Activated T-helper 2 cell treated with anti-CD3 and anti-CD28 coated beads, Interferon-gamma antibody, Interleukin-2, Interleukin-4, amounts not matched to agents 10 μg/mL and 5 μg/mL and 100 μg/mL, durations not matched to agents 14 hours and 24 hours and 36 hours (primary cell): ENCODE measurements around the gene DGKZ. TPM values are rescaled to one million over a fixed set of nuclear protein-coding genes. Genes with fewer than 3 reads are reported as not detected.

Experiments used
- DNase-seq: peaks from one replicate; pipeline ENCODE4 v3.0.0; 2021; ENCODE audit warnings: low spot score
- H3K27ac Mint-ChIP-seq: one replicate; pipeline ENCODE4 v1.8.0; 2021; ENCODE audit warnings: mixed read lengths
- H3K27me3 Mint-ChIP-seq: one replicate; pipeline ENCODE4 v1.8.0; 2021; ENCODE audit warnings: low read depth, mixed read lengths
- H3K36me3 Mint-ChIP-seq: one replicate; pipeline ENCODE4 v1.8.0; 2021; ENCODE audit warnings: low read depth, mixed read lengths
- H3K4me1 Mint-ChIP-seq: one replicate; pipeline ENCODE4 v1.8.0; 2021; ENCODE audit warnings: low read depth, mixed read lengths
- H3K4me3 Mint-ChIP-seq: one replicate; pipeline ENCODE4 v1.8.0; 2021; ENCODE audit warnings: low read depth, mild to moderate bottlenecking, moderate library complexity, mixed read lengths
- H3K9me3 Mint-ChIP-seq: one replicate; pipeline ENCODE4 v1.8.0; 2021; ENCODE audit warnings: mixed read lengths
- intact Hi-C: fragments of 100-400 bp; cut with micrococcal nuclease; formaldehyde crosslinking; loops from one replicate; pipeline ENCODE4 v1.15.1; 2023
- total RNA-seq: library from RNA; stranded (reverse); gene quantifications from 2 replicates; pipeline ENCODE4 v1.2.3, GENCODE V29; 2022

The DGKZ gene
- total RNA-seq, 1 donor from 2014 or later, result 86.1 TPM

DNA sequence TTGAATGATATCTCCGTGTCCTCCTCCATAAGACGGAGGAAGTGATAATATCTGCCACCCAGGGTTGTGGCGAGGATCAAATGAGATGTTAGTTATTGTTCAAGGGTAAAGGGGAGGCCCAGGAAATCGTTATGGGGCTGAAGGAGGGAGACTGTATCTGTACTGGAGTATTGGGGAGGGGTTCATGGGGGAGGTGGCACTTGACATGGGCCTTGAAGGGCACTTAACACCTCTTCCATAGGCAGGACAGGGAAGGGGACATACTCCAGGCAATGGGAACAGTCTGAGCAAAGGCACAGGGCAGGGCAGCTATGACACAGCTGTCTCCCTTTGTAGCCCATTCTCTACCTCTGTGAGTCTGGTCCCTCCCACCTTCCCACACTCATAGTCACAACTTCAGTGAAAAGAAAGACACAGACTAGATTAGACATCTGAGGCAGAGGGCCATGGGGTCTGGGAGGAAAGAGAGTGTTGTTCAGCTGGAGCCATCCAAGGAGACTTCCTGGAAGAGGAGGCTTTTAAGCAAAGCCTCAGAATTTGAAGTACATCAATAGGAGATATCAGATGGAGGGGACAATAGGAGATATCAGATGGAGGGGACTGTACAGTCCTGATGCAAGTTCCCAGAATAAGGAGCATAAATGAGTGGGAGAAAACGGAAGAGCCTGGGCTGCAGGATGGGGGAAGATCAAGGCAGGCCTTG, 15.8 kb upstream of the DGKZ start:
- Mint-ChIP-seq H3K27ac (peak overlapping the region; percentile 36), H3K4me1 (peaks cover 34% of the 10 kb centered on the region), H3K4me3 (peak overlapping the region; percentile 68), H3K27me3 (peaks cover 62% of the 10 kb centered on the region), H3K9me3 (no peaks in the 10 kb centered on the region), H3K36me3 (peaks cover 3% of the 10 kb centered on the region)
- intact Hi-C loops, result loop anchor here (2.0 kb wide), 1 partner anchor 15 kb away; the partner anchor contains the start of gene DGKZ
- DNase-seq, result peak; percentile 41

DNA sequence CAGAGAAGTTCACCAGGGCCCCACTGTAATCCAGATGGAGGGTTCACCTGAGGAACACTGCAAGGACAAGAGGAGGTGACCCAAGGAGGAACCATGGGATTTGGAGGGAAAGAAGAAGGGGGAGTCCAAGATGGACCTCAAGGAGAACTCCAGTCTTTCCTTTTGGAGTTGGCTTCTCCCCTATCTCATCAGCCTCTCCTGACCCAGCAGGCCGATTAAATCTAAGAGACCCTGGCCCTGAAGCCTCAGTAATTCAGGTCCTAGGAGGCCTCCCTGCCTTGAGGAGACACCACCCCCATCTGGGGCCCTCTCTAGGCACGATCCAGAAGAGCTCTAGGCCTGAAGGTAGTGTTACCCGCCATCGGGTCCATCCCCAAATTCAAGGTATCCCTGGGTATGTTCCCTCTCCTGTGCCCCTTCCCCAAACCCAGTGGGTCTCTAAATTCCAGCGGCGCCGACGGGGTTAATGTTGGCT, 15.1 kb upstream of the DGKZ start:
- Mint-ChIP-seq H3K27me3 (peaks cover 57% of the 10 kb centered on the region), H3K4me1 (peaks cover 36% of the 10 kb centered on the region)
- intact Hi-C loops, result no loop called here

DNA sequence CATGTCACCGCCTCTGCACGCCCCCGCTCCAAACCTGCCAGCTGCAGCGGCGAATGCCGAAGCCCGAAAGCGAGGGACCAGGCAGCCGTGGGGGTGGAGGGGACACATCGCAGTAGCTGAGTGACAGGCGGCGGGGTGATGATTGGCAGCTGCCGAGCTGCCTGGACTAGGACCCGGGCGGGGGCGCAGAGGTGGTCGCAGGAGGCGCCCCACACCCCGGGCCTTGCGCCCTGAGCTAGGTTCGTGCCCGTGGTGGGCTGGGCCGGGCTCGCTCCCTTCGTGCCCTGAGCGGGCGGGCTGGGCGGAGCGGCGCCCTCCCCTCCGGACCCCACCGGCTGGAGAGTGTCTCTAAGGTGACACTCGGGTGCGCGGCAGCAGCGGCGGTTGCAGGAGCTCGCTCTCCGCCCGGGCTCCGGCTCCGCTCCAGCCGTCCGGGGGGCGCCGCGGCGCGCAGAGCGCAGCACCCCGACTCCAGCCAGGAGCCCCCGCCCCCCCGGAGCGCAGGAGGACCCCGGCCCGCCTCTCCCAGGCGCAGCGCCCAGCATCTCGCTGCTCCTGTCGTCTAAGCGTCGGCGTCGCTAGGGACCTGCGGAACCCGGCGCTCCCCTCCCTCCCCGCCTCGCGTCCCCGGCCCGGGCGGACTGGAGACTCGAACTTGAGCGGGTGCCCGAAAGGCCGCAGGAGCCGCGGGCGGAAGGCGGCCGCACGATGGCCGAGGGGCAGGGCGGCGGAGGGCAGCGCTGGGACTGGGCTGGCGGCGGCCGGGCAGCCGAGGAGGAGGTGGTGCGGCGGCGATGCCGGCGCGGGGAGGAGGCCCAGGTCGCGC, 14.5 kb upstream of the DGKZ start:
- Mint-ChIP-seq H3K9me3 (no peaks in the 10 kb centered on the region), H3K4me1 (peaks cover 39% of the 10 kb centered on the region), H3K36me3 (peaks cover 3% of the 10 kb centered on the region), H3K27me3 (peaks cover 53% of the 10 kb centered on the region), H3K27ac (no peak overlapping the region), H3K4me3 (peak overlapping the region; percentile 18)
- intact Hi-C loops, result no loop called here
- DNase-seq, result no peak

More for the DNA sequence above, 15.1 kb upstream of the DGKZ start:
- H3K36me3 Mint-ChIP-seq, result peaks cover 3% of the 10 kb centered on the region
- peak overlapping the region; percentile 68 for H3K4me3 Mint-ChIP-seq
- no peak for DNase-seq
- no peak overlapping the region for H3K27ac Mint-ChIP-seq
- H3K9me3 Mint-ChIP-seq, result no peaks in the 10 kb centered on the region

DNA sequence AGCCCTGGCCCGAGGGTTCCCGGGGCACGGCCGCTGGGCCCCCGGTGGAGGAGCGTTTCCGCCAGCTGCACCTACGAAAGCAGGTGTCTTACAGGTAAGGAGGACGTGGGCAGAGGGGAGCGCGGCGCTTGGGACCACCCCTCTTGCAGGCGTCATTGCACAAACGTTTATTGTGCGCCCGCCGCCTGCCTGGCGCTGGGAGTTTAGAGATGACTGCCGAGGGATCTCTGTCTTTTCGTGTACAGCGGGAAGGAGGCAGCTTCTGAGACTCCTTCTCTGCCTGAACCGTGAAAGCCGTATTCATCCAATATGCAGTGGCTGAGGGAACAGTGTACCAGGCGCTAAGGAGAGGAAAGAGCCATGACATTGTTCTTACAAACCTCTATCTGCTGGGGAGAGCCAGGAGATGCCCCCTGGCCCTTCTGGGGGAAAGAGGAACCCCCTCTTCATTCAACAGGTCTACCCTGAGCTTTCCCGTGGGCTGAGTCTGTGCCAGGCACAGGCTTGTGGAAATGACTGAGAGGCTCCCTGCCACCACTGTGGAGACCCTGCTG, 13.8 kb upstream of the DGKZ start:
- H3K27ac Mint-ChIP-seq, result no peak overlapping the region
- no peaks in the 10 kb centered on the region for H3K9me3 Mint-ChIP-seq
- peak overlapping the region; percentile 66 for H3K4me3 Mint-ChIP-seq
- DNase-seq, result no peak
- peaks cover 42% of the 10 kb centered on the region for H3K4me1 Mint-ChIP-seq
- H3K27me3 Mint-ChIP-seq, result peaks cover 50% of the 10 kb centered on the region
- H3K36me3 Mint-ChIP-seq, result peaks cover 3% of the 10 kb centered on the region
- intact Hi-C loops, result no loop called here

DNA sequence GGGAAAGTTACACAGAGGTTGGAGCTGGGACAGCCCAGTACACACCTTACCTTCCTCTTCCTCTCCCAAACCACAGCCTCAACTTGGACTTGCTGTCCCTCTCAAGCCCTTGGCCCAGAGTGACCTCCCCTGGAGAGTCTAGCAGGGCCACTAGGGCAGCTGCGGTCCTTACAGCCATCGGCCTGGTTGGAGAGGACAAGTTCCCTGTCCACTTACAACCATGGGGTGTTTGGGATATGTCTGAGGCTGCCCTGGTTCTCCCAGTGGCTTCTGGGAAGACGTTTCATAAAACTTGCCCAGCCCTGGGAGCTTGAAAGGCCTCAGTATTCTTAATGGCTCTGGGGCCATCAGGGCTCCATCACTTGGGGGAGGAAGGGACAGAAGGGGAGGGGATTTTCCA, 13.1 kb upstream of the DGKZ start:
- intact Hi-C loops, result no loop called here
- Mint-ChIP-seq H3K9me3 (no peaks in the 10 kb centered on the region), H3K36me3 (peaks cover 3% of the 10 kb centered on the region), H3K27me3 (peaks cover 52% of the 10 kb centered on the region), H3K4me1 (peaks cover 48% of the 10 kb centered on the region), H3K27ac (no peak overlapping the region), H3K4me3 (no peak overlapping the region)
- DNase-seq, result no peak

DNA sequence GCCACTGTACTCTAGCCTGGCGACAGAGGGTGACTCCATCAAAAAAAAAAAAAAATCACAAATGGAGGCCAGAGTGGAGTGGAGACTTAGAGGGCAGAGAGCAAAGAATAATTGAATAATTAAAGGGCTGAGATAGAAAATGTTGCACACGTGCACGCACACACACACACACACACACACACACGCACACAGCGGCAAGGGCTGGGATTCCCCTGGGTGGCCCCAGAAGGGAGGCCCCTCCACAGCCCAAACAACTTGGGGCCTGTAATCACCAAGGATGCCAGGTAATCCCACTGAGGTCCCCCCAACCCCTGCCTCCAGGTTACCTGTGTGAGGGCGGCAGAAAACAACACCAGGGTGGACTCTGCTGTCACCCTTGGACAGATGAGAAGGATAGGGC, 12.0 kb upstream of the DGKZ start:
- no peak overlapping the region for H3K27ac Mint-ChIP-seq
- H3K27me3 Mint-ChIP-seq, result peaks cover 43% of the 10 kb centered on the region
- no peaks in the 10 kb centered on the region for H3K9me3 Mint-ChIP-seq
- intact Hi-C loops, result no loop called here
- H3K36me3 Mint-ChIP-seq, result peaks cover 3% of the 10 kb centered on the region
- H3K4me3 Mint-ChIP-seq, result no peak overlapping the region
- H3K4me1 Mint-ChIP-seq, result peaks cover 38% of the 10 kb centered on the region
- no peak for DNase-seq

DNA sequence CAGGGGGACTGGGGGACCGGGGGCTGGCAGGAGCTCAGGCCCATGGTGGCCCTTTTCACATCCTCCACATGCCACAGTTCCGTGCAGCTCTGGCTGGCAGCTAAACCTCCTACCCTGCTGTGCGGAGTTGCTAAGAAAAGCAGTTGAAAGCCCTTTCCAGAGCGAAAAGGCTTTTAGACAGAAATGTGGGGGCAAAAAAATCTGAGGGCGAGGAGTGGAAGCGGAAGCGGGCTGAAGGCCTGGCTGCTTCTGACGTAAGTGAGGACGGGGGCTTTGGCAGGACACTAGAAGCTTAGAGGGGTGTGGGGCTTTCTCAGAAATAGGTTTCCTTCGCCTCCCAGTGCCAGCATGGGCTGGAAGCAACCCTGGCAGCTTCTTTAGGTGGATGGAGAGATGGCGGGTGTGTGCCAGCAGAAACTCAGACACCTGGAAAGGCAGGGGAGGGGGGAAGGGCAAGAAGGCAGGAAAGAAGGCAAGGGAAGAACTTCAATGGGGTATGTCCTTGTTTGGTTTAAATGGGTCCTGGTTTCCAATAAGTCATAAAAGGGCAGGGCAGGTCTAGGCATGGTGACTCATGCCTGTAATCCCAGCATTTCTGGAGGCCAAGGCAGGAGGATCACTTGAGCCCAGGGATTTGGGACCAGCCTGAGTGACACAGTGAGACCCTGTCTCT, 11.2 kb upstream of the DGKZ start:
- no peaks in the 10 kb centered on the region for H3K9me3 Mint-ChIP-seq
- peaks cover 37% of the 10 kb centered on the region for H3K27me3 Mint-ChIP-seq
- peak overlapping the region; percentile 42 for H3K27ac Mint-ChIP-seq
- peaks cover 3% of the 10 kb centered on the region for H3K36me3 Mint-ChIP-seq
- intact Hi-C loops, result no loop called here
- peaks cover 30% of the 10 kb centered on the region for H3K4me1 Mint-ChIP-seq
- DNase-seq, result no peak
- H3K4me3 Mint-ChIP-seq, result no peak overlapping the region

DNA sequence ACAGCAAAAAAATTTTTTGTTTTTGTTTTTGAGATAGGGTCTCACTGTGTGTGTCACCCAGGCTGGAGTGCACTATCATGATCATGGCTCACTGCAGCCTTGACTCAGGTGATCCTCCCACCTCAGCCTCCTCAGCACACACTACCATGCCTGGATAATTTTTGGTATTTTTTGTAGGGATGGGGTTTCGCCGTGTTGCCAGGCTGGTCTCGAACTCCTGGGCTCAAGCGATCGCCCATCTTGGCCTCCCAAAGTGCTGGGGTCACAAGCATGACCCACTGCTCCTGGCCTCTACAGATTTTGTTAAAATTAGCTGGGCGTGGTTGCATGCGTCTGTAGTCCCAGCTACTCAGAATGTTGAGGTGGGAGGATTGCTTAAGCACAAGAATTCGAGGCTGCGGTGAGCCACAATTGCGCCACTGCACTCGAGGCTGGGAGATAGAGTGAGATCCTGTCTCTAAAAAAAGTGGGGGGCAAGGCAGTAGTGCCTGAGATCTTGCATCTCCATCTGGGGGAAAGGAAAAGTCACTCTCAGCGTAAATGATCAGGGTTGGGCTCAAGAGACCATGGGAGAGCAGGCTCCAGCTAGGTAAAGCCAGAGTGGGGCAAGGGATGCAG, 10.6 kb upstream of the DGKZ start:
- Mint-ChIP-seq H3K4me1 (peaks cover 30% of the 10 kb centered on the region), H3K27ac (no peak overlapping the region), H3K36me3 (peaks cover under 1% of the 10 kb centered on the region), H3K9me3 (no peaks in the 10 kb centered on the region), H3K4me3 (no peak overlapping the region), H3K27me3 (peaks cover 38% of the 10 kb centered on the region)
- no peak for DNase-seq
- intact Hi-C loops, result no loop called here

DNA sequence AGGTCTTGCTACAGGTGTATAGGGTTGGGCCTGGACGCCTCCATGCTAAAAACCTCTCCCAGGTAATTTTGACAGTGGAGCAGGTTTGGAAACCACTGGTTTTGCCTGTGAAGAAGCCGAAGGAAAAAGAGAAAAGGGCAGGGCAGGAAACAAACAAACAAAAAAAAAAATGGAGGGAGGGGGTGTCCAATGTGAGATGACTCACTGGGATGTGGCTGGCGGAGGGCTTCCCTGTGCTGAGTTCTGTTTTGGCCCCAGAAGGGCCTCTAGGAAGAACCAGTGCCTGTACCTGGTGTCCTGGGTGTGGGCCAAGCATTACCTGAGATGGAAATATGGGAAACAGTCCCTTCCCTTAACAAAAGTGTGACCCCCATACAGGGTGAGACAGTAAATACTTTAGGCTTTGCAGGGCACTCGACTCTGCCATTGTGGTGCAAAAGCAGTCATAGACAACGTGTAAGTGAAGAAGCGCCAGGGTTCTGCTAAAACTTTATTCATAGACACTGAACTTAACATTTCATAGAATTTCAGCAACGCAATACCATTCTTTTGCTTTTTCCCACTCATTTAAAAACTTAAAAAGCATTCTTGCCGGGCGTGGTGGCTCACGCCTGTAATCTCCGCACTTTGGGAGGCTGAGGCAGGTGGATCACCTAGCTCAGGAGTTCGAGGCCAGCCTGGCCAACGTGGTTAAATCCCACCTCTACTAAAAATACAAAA, 9.5 kb upstream of the DGKZ start:
- Mint-ChIP-seq H3K4me3 (no peak overlapping the region), H3K27me3 (peaks cover 33% of the 10 kb centered on the region), H3K4me1 (peaks cover 35% of the 10 kb centered on the region), H3K9me3 (no peaks in the 10 kb centered on the region), H3K27ac (no peak overlapping the region), H3K36me3 (no peaks in the 10 kb centered on the region)
- DNase-seq, result no peak
- intact Hi-C loops, result no loop called here

DNA sequence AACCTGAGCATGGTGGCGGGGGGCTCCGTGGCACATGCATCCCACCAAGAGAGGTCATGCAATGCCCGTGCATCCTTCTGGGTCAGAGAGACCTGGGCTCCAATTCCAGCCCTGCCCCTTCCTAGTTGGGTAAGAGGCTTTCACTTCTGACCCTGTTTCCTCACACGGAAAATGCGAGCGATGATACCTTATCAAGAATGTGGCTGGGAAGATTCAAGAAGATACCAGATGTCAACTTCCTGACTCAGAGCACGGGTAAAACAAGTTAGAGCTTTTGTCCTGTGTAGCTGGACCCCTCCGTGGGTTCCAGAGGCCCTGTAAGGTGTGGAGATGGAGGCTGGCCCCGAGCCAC, 8.7 kb upstream of the DGKZ start:
- H3K27me3 Mint-ChIP-seq, result peaks cover 31% of the 10 kb centered on the region
- peaks cover 33% of the 10 kb centered on the region for H3K4me1 Mint-ChIP-seq
- H3K9me3 Mint-ChIP-seq, result no peaks in the 10 kb centered on the region
- intact Hi-C loops, result no loop called here
- DNase-seq, result no peak
- no peaks in the 10 kb centered on the region for H3K36me3 Mint-ChIP-seq
- H3K27ac Mint-ChIP-seq, result no peak overlapping the region
- peak overlapping the region; percentile 6 for H3K4me3 Mint-ChIP-seq

DNA sequence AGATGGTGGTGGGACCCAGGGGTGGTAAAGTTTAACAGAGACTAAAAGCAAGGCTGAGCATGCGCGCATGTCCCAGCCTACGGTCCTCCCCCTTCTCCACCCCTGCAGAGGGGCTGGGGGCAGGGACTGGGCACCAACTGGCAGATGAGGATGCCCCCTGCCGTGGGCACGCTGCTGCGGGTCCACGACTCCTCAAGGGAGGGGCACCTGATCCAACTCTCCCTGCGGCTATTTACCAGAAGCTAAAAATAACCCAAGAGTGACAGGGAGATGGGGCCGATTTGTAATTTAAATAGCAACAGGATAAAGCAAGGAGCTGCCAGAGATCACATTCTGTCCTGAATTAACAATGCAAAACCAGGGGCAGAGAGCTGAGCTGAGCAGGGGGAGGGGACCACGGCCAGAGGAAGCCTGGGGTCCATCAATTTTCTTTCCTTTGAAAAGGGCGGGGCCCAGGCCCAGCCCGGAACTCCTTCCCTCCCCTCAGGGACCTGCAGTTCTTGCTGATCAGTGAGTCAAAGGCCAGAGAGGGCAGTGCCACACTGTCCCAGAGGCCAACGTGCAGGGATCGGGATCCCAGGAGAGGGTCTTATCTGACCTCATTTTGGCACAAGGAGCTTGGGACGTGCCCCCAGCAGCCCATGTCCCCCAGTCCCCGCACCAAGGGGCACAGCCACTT, 8.1 kb upstream of the DGKZ start:
- H3K36me3 Mint-ChIP-seq, result no peaks in the 10 kb centered on the region
- H3K27me3 Mint-ChIP-seq, result peaks cover 30% of the 10 kb centered on the region

More for the DNA sequence above, 8.1 kb upstream of the DGKZ start:
- Mint-ChIP-seq H3K4me3 (no peak overlapping the region), H3K27ac (no peak overlapping the region), H3K4me1 (peaks cover 32% of the 10 kb centered on the region), H3K9me3 (no peaks in the 10 kb centered on the region)
- no peak for DNase-seq
- intact Hi-C loops, result no loop called here
